GM23338 (cell line): ENCODE data around the gene RNASE8. TPM values are rescaled to one million over a fixed set of nuclear protein-coding genes. Genes with fewer than 3 reads are reported as not detected.

Source experiments
- ATAC-seq: fragments of 200-7000 bp; cut with Tn5 transposase; 3 replicates; pipeline ENCODE4 v1.9.1; 2020
- DNase-seq: peaks from one replicate; pipeline ENCODE4 v3.0.0-alpha.2; 2015; ENCODE audit warnings: low spot score
- H2AFZ ChIP-seq: fragments of 200-600 bp; sonication (generic); 2 replicates; pipeline ENCODE4 v1.8.0; 2016; ENCODE audit warnings: antibody characterized with exemption, mild to moderate bottlenecking, moderate library complexity
- H3F3A ChIP-seq: fragments of 200-600 bp; sonication (generic); replicated peaks from 2 replicates; pipeline ENCODE4 v1.8.0; 2017; ENCODE audit warnings: antibody characterized with exemption, mixed run types, low read depth
- H3K27ac ChIP-seq: fragments of 200-600 bp; sonication (generic); 2 replicates; pipeline ENCODE4 v1.6.1; 2016; ENCODE audit warnings: low read depth
- H3K27me3 ChIP-seq: fragments of 200-600 bp; sonication (generic); 2 replicates; pipeline ENCODE4 v1.8.0; 2016; ENCODE audit warnings: mild to moderate bottlenecking, mixed run types, moderate library complexity; ENCODE audit not compliant: insufficient read depth
- H3K36me3 ChIP-seq: fragments of 200-600 bp; sonication (generic); 2 replicates; pipeline ENCODE4 v1.8.0; 2016; ENCODE audit warnings: mild to moderate bottlenecking; ENCODE audit not compliant: insufficient read depth
- H3K4me1 ChIP-seq: fragments of 200-600 bp; sonication (generic); 2 replicates; pipeline ENCODE4 v1.8.0; 2016; ENCODE audit warnings: mild to moderate bottlenecking, moderate library complexity; ENCODE audit not compliant: insufficient read depth
- H3K4me2 ChIP-seq: fragments of 200-600 bp; sonication (generic); 2 replicates; pipeline ENCODE4 v1.7.1; 2017; ENCODE audit warnings: mixed run types
- H3K4me3 ChIP-seq: fragments of 200-600 bp; sonication (generic); 2 replicates; pipeline ENCODE4 v1.6.1; 2016; ENCODE audit warnings: mixed run types
- H3K79me2 ChIP-seq: fragments of 200-600 bp; sonication (generic); replicated peaks from 2 replicates; pipeline ENCODE4 v1.8.0; 2017; ENCODE audit warnings: mild to moderate bottlenecking; ENCODE audit not compliant: insufficient read depth
- H3K9me2 ChIP-seq: fragments of 200-600 bp; sonication (generic); 2 replicates; pipeline ENCODE4 v1.8.0; 2017; ENCODE audit not compliant: insufficient read depth
- H4K20me1 ChIP-seq: fragments of 200-600 bp; sonication (generic); replicated peaks from 2 replicates; pipeline ENCODE4 v1.8.0; 2017; ENCODE audit warnings: mild to moderate bottlenecking; ENCODE audit not compliant: insufficient read depth
- H3K27ac Mint-ChIP-seq: 2 replicates; pipeline ENCODE4 v1.8.0; 2020; ENCODE audit warnings: inconsistent platforms, mild to moderate bottlenecking, moderate library complexity, mixed read lengths
- H3K27me3 Mint-ChIP-seq: 3 replicates; pipeline ENCODE4 v1.8.0; 2022; ENCODE audit warnings: low read depth, mild to moderate bottlenecking, moderate library complexity, mixed read lengths, inconsistent platforms; ENCODE audit not compliant: insufficient read depth, poor library complexity
- H3K36me3 Mint-ChIP-seq: 3 replicates; pipeline ENCODE4 v1.8.0; 2021; ENCODE audit warnings: low read depth, mild to moderate bottlenecking, inconsistent platforms, moderate library complexity, mixed read lengths
- H3K4me1 Mint-ChIP-seq: 3 replicates; pipeline ENCODE4 v1.8.0; 2020; ENCODE audit warnings: mild to moderate bottlenecking, inconsistent platforms, mixed read lengths
- H3K4me3 Mint-ChIP-seq: 3 replicates; pipeline ENCODE4 v1.8.0; 2021; ENCODE audit warnings: moderate library complexity, mild to moderate bottlenecking, inconsistent platforms, mixed read lengths
- H3K9me3 Mint-ChIP-seq: 3 replicates; pipeline ENCODE4 v1.8.0; 2020; ENCODE audit warnings: moderate library complexity, mild to moderate bottlenecking, inconsistent platforms, mixed read lengths
- EZH2phosphoT487 ChIP-seq: fragments of 200-600 bp; sonication (generic); IDR thresholded peaks from one replicate; pipeline ENCODE4 v1.8.1; 2018; ENCODE audit warnings: antibody characterized with exemption; ENCODE audit not compliant: unreplicated experiment
- NANOG ChIP-seq: IDR thresholded peaks from 2 replicates; pipeline ENCODE4 v1.6.1; 2016; ENCODE audit warnings: antibody characterized with exemption, borderline replicate concordance
- STAT1 ChIP-seq: IDR thresholded peaks from one replicate; pipeline ENCODE4 v1.6.1; 2016; ENCODE audit warnings: antibody characterized with exemption; ENCODE audit not compliant: unreplicated experiment
- ZNF114 ChIP-seq: fragments of 250-450 bp; sonication (Bioruptor Pico); IDR thresholded peaks from 2 replicates; pipeline ENCODE4 v1.5.0; 2020; ENCODE audit warnings: mild to moderate bottlenecking, moderate library complexity
- ZNF462 ChIP-seq: fragments of 250-450 bp; sonication (Bioruptor Pico); IDR thresholded peaks from 2 replicates; pipeline ENCODE4 v1.5.0; 2020; ENCODE audit warnings: mild to moderate bottlenecking, moderate library complexity
- polyA plus RNA-seq: library from polyadenylated mRNA; unstranded; fragments of >200 nt; fragmentation: Nextera tagmentation; extraction: Ambion mirVana; gene quantifications from 2 replicates; pipeline ENCODE4 v1.2.1, GENCODE V29; 2016
- total RNA-seq: library from RNA; depleted of rRNA; stranded (reverse); fragments of >200 nt; shearing (Covaris generic); gene quantifications from 2 replicates; pipeline ENCODE4 v1.2.3, GENCODE V29; 2014
- TF ChIP-seq, protein P1 (sequence below): IDR thresholded peaks from one replicate; pipeline ENCODE4 v1.6.1; 2018; ENCODE audit warnings: antibody characterized with exemption; ENCODE audit not compliant: unreplicated experiment
- TF ChIP-seq, protein P2 (sequence below): IDR thresholded peaks from 2 replicates; pipeline ENCODE4 v1.6.1; 2016; ENCODE audit warnings: antibody characterized with exemption

The RNASE8 gene
- total and polyA plus RNA-seq, 2 experiments from 2014 or later, result not detected

- Mint-ChIP-seq H3K27ac (peak overlapping the region; percentile 30; the same call in 1 of the 2 replicates), H3K27me3 (peaks cover 34% of the 10 kb centered on the region), H3K4me3 (peak overlapping the region; percentile 92), H3K36me3 (peaks cover 29% of the 10 kb centered on the region), H3K9me3 (peaks cover 8% of the 10 kb centered on the region; the same call in 2 of the 3 replicates), H3K4me1 (peaks cover 70% of the 10 kb centered on the region)
- ATAC-seq, result no peak
- TF ChIP-seq, protein P1, sequence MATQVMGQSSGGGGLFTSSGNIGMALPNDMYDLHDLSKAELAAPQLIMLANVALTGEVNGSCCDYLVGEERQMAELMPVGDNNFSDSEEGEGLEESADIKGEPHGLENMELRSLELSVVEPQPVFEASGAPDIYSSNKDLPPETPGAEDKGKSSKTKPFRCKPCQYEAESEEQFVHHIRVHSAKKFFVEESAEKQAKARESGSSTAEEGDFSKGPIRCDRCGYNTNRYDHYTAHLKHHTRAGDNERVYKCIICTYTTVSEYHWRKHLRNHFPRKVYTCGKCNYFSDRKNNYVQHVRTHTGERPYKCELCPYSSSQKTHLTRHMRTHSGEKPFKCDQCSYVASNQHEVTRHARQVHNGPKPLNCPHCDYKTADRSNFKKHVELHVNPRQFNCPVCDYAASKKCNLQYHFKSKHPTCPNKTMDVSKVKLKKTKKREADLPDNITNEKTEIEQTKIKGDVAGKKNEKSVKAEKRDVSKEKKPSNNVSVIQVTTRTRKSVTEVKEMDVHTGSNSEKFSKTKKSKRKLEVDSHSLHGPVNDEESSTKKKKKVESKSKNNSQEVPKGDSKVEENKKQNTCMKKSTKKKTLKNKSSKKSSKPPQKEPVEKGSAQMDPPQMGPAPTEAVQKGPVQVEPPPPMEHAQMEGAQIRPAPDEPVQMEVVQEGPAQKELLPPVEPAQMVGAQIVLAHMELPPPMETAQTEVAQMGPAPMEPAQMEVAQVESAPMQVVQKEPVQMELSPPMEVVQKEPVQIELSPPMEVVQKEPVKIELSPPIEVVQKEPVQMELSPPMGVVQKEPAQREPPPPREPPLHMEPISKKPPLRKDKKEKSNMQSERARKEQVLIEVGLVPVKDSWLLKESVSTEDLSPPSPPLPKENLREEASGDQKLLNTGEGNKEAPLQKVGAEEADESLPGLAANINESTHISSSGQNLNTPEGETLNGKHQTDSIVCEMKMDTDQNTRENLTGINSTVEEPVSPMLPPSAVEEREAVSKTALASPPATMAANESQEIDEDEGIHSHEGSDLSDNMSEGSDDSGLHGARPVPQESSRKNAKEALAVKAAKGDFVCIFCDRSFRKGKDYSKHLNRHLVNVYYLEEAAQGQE, result peak; percentile 89
- TF ChIP-seq STAT1, result no peak
- DNase-seq, result peak; percentile 70
- Histone ChIP-seq H3K9me2 (no peaks in the 10 kb centered on the region), H2AFZ (no peak overlapping the region), H3K27me3 (no peaks in the 10 kb centered on the region), H3K27ac (peak overlapping the region; percentile 91; the same call in 1 of the 2 replicates), H3K4me1 (peaks cover 48% of the 10 kb centered on the region), H3K36me3 (peaks cover 10% of the 10 kb centered on the region), H3K4me2 (peak overlapping the region; percentile 98), H3F3A (peaks cover 33% of the 10 kb centered on the region), H3K4me3 (peak overlapping the region; percentile 46; the same call in 1 of the 2 replicates), H4K20me1 (peaks cover 11% of the 10 kb centered on the region), H3K79me2 (peaks cover 47% of the 10 kb centered on the region)
Measured at GRCh38 chr14:21095430-21096205, 38.0 kb downstream of the RNASE8 start.

GRCh38 chr14:21096438-21096837 lies 38.8 kb downstream of the RNASE8 start:
- Histone ChIP-seq H3K36me3 (peaks cover 8% of the 10 kb centered on the region), H3K27ac (no peak overlapping the region), H3K9me2 (no peaks in the 10 kb centered on the region), H2AFZ (no peak overlapping the region), H4K20me1 (peaks cover 7% of the 10 kb centered on the region), H3F3A (peaks cover 29% of the 10 kb centered on the region), H3K27me3 (no peaks in the 10 kb centered on the region), H3K4me2 (peak overlapping the region; percentile 98), H3K4me3 (peak overlapping the region; percentile 84), H3K79me2 (peaks cover 47% of the 10 kb centered on the region), H3K4me1 (peaks cover 48% of the 10 kb centered on the region)
- Mint-ChIP-seq H3K36me3 (peaks cover 23% of the 10 kb centered on the region), H3K4me1 (peaks cover 71% of the 10 kb centered on the region), H3K27ac (peak overlapping the region; percentile 30; the same call in 1 of the 2 replicates), H3K9me3 (peaks cover 8% of the 10 kb centered on the region; the same call in 2 of the 3 replicates), H3K27me3 (peaks cover 30% of the 10 kb centered on the region), H3K4me3 (peak overlapping the region; percentile 92)
- DNase-seq, result no peak
- ATAC-seq, result no peak
- TF ChIP-seq ZNF114 (CRISPR knock-in tag) (no peak), ZNF462 (CRISPR knock-in tag) (no peak), EZH2phosphoT487 (no peak), NANOG (no peak)
- TF ChIP-seq, protein P2, sequence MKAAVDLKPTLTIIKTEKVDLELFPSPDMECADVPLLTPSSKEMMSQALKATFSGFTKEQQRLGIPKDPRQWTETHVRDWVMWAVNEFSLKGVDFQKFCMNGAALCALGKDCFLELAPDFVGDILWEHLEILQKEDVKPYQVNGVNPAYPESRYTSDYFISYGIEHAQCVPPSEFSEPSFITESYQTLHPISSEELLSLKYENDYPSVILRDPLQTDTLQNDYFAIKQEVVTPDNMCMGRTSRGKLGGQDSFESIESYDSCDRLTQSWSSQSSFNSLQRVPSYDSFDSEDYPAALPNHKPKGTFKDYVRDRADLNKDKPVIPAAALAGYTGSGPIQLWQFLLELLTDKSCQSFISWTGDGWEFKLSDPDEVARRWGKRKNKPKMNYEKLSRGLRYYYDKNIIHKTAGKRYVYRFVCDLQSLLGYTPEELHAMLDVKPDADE, result no peak
